Activated T-helper 2 cell treated with anti-CD3 and anti-CD28 coated beads, Interferon-gamma antibody, Interleukin-2, Interleukin-4, amounts not matched to agents 10 μg/mL and 5 μg/mL and 100 μg/mL, durations not matched to agents 14 hours and 24 hours and 36 hours (primary cell): ENCODE data around the gene PRKCQ. TPM values are rescaled to one million over a fixed set of nuclear protein-coding genes. Genes with fewer than 3 reads are reported as not detected.

Experiments used
- DNase-seq: peaks from one replicate; pipeline ENCODE4 v3.0.0; 2021; ENCODE audit warnings: low spot score
- H3K27ac Mint-ChIP-seq: one replicate; pipeline ENCODE4 v1.8.0; 2021; ENCODE audit warnings: mixed read lengths
- H3K27me3 Mint-ChIP-seq: one replicate; pipeline ENCODE4 v1.8.0; 2021; ENCODE audit warnings: low read depth, mixed read lengths
- H3K36me3 Mint-ChIP-seq: one replicate; pipeline ENCODE4 v1.8.0; 2021; ENCODE audit warnings: low read depth, mixed read lengths
- H3K4me1 Mint-ChIP-seq: one replicate; pipeline ENCODE4 v1.8.0; 2021; ENCODE audit warnings: low read depth, mixed read lengths
- H3K4me3 Mint-ChIP-seq: one replicate; pipeline ENCODE4 v1.8.0; 2021; ENCODE audit warnings: low read depth, mild to moderate bottlenecking, moderate library complexity, mixed read lengths
- H3K9me3 Mint-ChIP-seq: one replicate; pipeline ENCODE4 v1.8.0; 2021; ENCODE audit warnings: mixed read lengths
- intact Hi-C: fragments of 100-400 bp; cut with micrococcal nuclease; formaldehyde crosslinking; loops from one replicate; pipeline ENCODE4 v1.15.1; 2023
- total RNA-seq: library from RNA; stranded (reverse); gene quantifications from 2 replicates; pipeline ENCODE4 v1.2.3, GENCODE V29; 2022

The PRKCQ gene
- total RNA-seq, 1 donor from 2014 or later: 40.0 TPM

GRCh38 chr10:6512182-6512581 lies 67.9 kb downstream of the PRKCQ start:
- Mint-ChIP-seq H3K4me3 (no peak overlapping the region), H3K36me3 (peaks cover 90% of the 10 kb centered on the region), H3K9me3 (peaks cover 20% of the 10 kb centered on the region), H3K4me1 (peaks cover 68% of the 10 kb centered on the region), H3K27ac (peak overlapping the region; percentile 59), H3K27me3 (no peaks in the 10 kb centered on the region)
- DNase-seq: no peak
- intact Hi-C loops: loop anchor here (2.0 kb wide), 1 partner anchor 17 kb away; no protein-coding TSS in a partner anchor

GRCh38 chr10:6511347-6511746 lies 68.7 kb downstream of the PRKCQ start:
- DNase-seq: no peak
- intact Hi-C loops: no loop called here
- peak overlapping the region; percentile 41 for H3K27ac Mint-ChIP-seq
- H3K27me3 Mint-ChIP-seq: no peaks in the 10 kb centered on the region
- H3K4me1 Mint-ChIP-seq: peaks cover 64% of the 10 kb centered on the region
- no peak overlapping the region for H3K4me3 Mint-ChIP-seq
- peaks cover 93% of the 10 kb centered on the region for H3K36me3 Mint-ChIP-seq
- peaks cover 20% of the 10 kb centered on the region for H3K9me3 Mint-ChIP-seq

- peaks cover 82% of the 10 kb centered on the region for H3K36me3 Mint-ChIP-seq
- peak overlapping the region; percentile 91 for H3K27ac Mint-ChIP-seq
- intact Hi-C loops: loop anchor here (1.0 to 10.0 kb wide), 7 partner anchors 23 to 677 kb away; partner anchors contain the start of gene IL2RA
- H3K27me3 Mint-ChIP-seq: no peaks in the 10 kb centered on the region
- peaks cover 22% of the 10 kb centered on the region for H3K9me3 Mint-ChIP-seq
- peak; percentile 45 for DNase-seq
- peaks cover 55% of the 10 kb centered on the region for H3K4me1 Mint-ChIP-seq
- peak overlapping the region; percentile 54 for H3K4me3 Mint-ChIP-seq
These were observed 72.8 kb downstream of the PRKCQ start for GRCh38 chr10:6507311-6507710.

GRCh38 chr10:6505300-6505699 lies 74.8 kb downstream of the PRKCQ start:
- H3K9me3 Mint-ChIP-seq: peaks cover 4% of the 10 kb centered on the region

GRCh38 chr10:6504296-6504695 lies 75.8 kb downstream of the PRKCQ start:
- Mint-ChIP-seq H3K36me3 (peaks cover 71% of the 10 kb centered on the region), H3K4me1 (peaks cover 60% of the 10 kb centered on the region), H3K27ac (peak overlapping the region; percentile 83), H3K4me3 (peak overlapping the region; percentile 5), H3K9me3 (peaks cover 4% of the 10 kb centered on the region), H3K27me3 (no peaks in the 10 kb centered on the region)
- DNase-seq: peak; percentile 19
- intact Hi-C loops: loop anchor here (1.0 to 10.0 kb wide), 4 partner anchors 9 to 681 kb away; partner anchors contain the start of gene IL2RA

More at GRCh38 chr10:6505300-6505699, 74.8 kb downstream of the PRKCQ start:
- intact Hi-C loops: loop anchor here (10.0 kb wide), 3 partner anchors 370 to 680 kb away; partner anchors contain the start of gene IL2RA
- no peaks in the 10 kb centered on the region for H3K27me3 Mint-ChIP-seq
- no peak for DNase-seq
- peaks cover 62% of the 10 kb centered on the region for H3K4me1 Mint-ChIP-seq
- H3K36me3 Mint-ChIP-seq: peaks cover 78% of the 10 kb centered on the region
- peak overlapping the region; percentile 77 for H3K27ac Mint-ChIP-seq
- H3K4me3 Mint-ChIP-seq: peak overlapping the region; percentile 34

GRCh38 chr10:6503171-6503570 lies 76.9 kb downstream of the PRKCQ start:
- Mint-ChIP-seq H3K4me3 (peak overlapping the region; percentile 5), H3K36me3 (peaks cover 60% of the 10 kb centered on the region), H3K9me3 (peaks cover 10% of the 10 kb centered on the region), H3K4me1 (peaks cover 52% of the 10 kb centered on the region), H3K27me3 (no peaks in the 10 kb centered on the region), H3K27ac (peak overlapping the region; percentile 77)
- intact Hi-C loops: loop anchor here (10.0 kb wide), 3 partner anchors 368 to 682 kb away; partner anchors contain the start of gene IL2RA
- DNase-seq: no peak

GRCh38 chr10:6501931-6502330 lies 78.1 kb downstream of the PRKCQ start:
- peaks cover 10% of the 10 kb centered on the region for H3K9me3 Mint-ChIP-seq
- peak overlapping the region; percentile 77 for H3K27ac Mint-ChIP-seq
- no peak for DNase-seq
- intact Hi-C loops: loop anchor here (10.0 kb wide), 3 partner anchors 367 to 683 kb away; partner anchors contain the start of gene IL2RA
- peaks cover 47% of the 10 kb centered on the region for H3K36me3 Mint-ChIP-seq
- peaks cover 39% of the 10 kb centered on the region for H3K4me1 Mint-ChIP-seq
- H3K27me3 Mint-ChIP-seq: no peaks in the 10 kb centered on the region
- H3K4me3 Mint-ChIP-seq: peak overlapping the region; percentile 28

- Mint-ChIP-seq H3K36me3 (peaks cover 37% of the 10 kb centered on the region), H3K27ac (no peak overlapping the region), H3K4me1 (peaks cover 32% of the 10 kb centered on the region), H3K9me3 (peaks cover 10% of the 10 kb centered on the region), H3K4me3 (no peak overlapping the region), H3K27me3 (no peaks in the 10 kb centered on the region)
- no peak for DNase-seq
- intact Hi-C loops: loop anchor here (5.0 to 10.0 kb wide), 6 partner anchors 167 to 685 kb away; partner anchors contain the start of genes IL2RA and RBM17
These were observed 80.1 kb downstream of the PRKCQ start for GRCh38 chr10:6499974-6500373.

GRCh38 chr10:6498771-6499170 lies 81.3 kb downstream of the PRKCQ start:
- Mint-ChIP-seq H3K4me1 (peaks cover 27% of the 10 kb centered on the region), H3K9me3 (peaks cover 6% of the 10 kb centered on the region), H3K27me3 (no peaks in the 10 kb centered on the region), H3K27ac (peak overlapping the region; percentile 87), H3K4me3 (peak overlapping the region; percentile 65), H3K36me3 (peaks cover 31% of the 10 kb centered on the region)
- peak; percentile 48 for DNase-seq
- intact Hi-C loops: loop anchor here (5.0 to 10.0 kb wide), 3 partner anchors 169 to 414 kb away; partner anchors contain the start of gene RBM17

GRCh38 chr10:6497620-6498019 lies 82.5 kb downstream of the PRKCQ start:
- peaks cover 29% of the 10 kb centered on the region for H3K36me3 Mint-ChIP-seq
- H3K27me3 Mint-ChIP-seq: no peaks in the 10 kb centered on the region
- DNase-seq: no peak
- H3K27ac Mint-ChIP-seq: no peak overlapping the region
- intact Hi-C loops: loop anchor here (5.0 to 10.0 kb wide), 3 partner anchors 170 to 413 kb away; partner anchors contain the start of gene RBM17
- H3K4me3 Mint-ChIP-seq: peak overlapping the region; percentile 9
- peaks cover 6% of the 10 kb centered on the region for H3K9me3 Mint-ChIP-seq
- peaks cover 22% of the 10 kb centered on the region for H3K4me1 Mint-ChIP-seq

GRCh38 chr10:6494936-6495592 lies 85.0 kb downstream of the PRKCQ start:
- DNase-seq: peak; percentile 66
- H3K9me3 Mint-ChIP-seq: peaks cover 6% of the 10 kb centered on the region
- H3K27ac Mint-ChIP-seq: no peak overlapping the region
- intact Hi-C loops: loop anchor here (1.0 to 10.0 kb wide), 9 partner anchors 9 to 410 kb away; partner anchors contain the start of gene RBM17
- peaks cover 23% of the 10 kb centered on the region for H3K4me1 Mint-ChIP-seq
- H3K27me3 Mint-ChIP-seq: no peaks in the 10 kb centered on the region
- H3K4me3 Mint-ChIP-seq: no peak overlapping the region
- H3K36me3 Mint-ChIP-seq: peaks cover 33% of the 10 kb centered on the region

GRCh38 chr10:6494442-6494819 lies 85.6 kb downstream of the PRKCQ start:
- peaks cover 6% of the 10 kb centered on the region for H3K9me3 Mint-ChIP-seq
- intact Hi-C loops: loop anchor here (1.0 to 10.0 kb wide), 7 partner anchors 18 to 410 kb away; partner anchors contain the start of gene RBM17
- no peak for DNase-seq
- H3K4me3 Mint-ChIP-seq: no peak overlapping the region
- peaks cover 25% of the 10 kb centered on the region for H3K4me1 Mint-ChIP-seq
- no peak overlapping the region for H3K27ac Mint-ChIP-seq
- peaks cover 37% of the 10 kb centered on the region for H3K36me3 Mint-ChIP-seq
- no peaks in the 10 kb centered on the region for H3K27me3 Mint-ChIP-seq
